H1 (cell line): ENCODE data around the gene PTPRJ. TPM values are rescaled to one million over a fixed set of nuclear protein-coding genes. Genes with fewer than 3 reads are reported as not detected.

Experiments
- CTCF ChIA-PET: fragments of 300-600 bp; sonication (Branson Sonifier 250); formaldehyde crosslinking; loops from one replicate; lab custom pipeline; 2021; ENCODE audit not compliant: partially characterized antibody; lab: Charles Lee
- POLR2A ChIA-PET: fragments of 300-600 bp; sonication (Branson Sonifier 250); formaldehyde crosslinking; loops from one replicate; lab custom pipeline; 2021; ENCODE audit warnings: inconsistent platforms; ENCODE audit not compliant: partially characterized antibody; lab: Charles Lee
- DNase-seq, 2 experiments: peaks; one replicate each; pipeline versions ENCODE4 v3.0.0 to v3.0.0-alpha.2; 2010 to 2022; ENCODE audit warnings: low spot score in 2 of 2, low read depth in 1 of 2, mixed read lengths in 1 of 2
- FAIRE-seq: peaks from 2 replicates; lab custom pipeline; 2011; peaks lifted over from hg19 to GRCh38; lab: Jason Lieb, UNC
- H2AFZ ChIP-seq: 2 replicates; pipeline ENCODE4 v1.8.1; 2012; ENCODE audit warnings: low read length, inconsistent platforms
- H2AK5ac ChIP-seq: 2 replicates; pipeline ENCODE4 v1.6.1; 2013; ENCODE audit warnings: low read depth, low read length
- H2BK120ac ChIP-seq: replicated peaks from 2 replicates; pipeline ENCODE3; 2013; ENCODE audit warnings: low read depth, low read length, inconsistent platforms
- H2BK12ac ChIP-seq: 2 replicates; pipeline ENCODE4 v1.6.1; 2013; ENCODE audit warnings: low read depth, low read length
- H2BK15ac ChIP-seq: 2 replicates; pipeline ENCODE4 v1.6.1; 2013; ENCODE audit warnings: low read length
- H2BK20ac ChIP-seq: 2 replicates; pipeline ENCODE4 v1.6.1; 2013; ENCODE audit warnings: low read length
- H2BK5ac ChIP-seq: 2 replicates; pipeline ENCODE4 v1.6.1; 2013; ENCODE audit warnings: low read depth, low read length
- H3K14ac ChIP-seq: 2 replicates; pipeline ENCODE4 v1.6.1; 2013; ENCODE audit warnings: inconsistent platforms; ENCODE audit not compliant: insufficient read length
- H3K18ac ChIP-seq: 2 replicates; pipeline ENCODE4 v1.6.1; 2013; ENCODE audit warnings: low read length; ENCODE audit errors: extremely low read depth
- H3K23ac ChIP-seq: 2 replicates; pipeline ENCODE4 v1.6.1; 2013; ENCODE audit warnings: inconsistent platforms; ENCODE audit not compliant: insufficient read length
- H3K23me2 ChIP-seq: 2 replicates; pipeline ENCODE4 v1.6.1; 2013; ENCODE audit warnings: low read depth, low read length
- H3K27ac ChIP-seq: 2 replicates; pipeline ENCODE4 v1.6.1; 2011; ENCODE audit warnings: low read depth, low read length, inconsistent platforms
- H3K27me3 ChIP-seq, 4 experiments: replicated peaks in 1 of 4; 1 replicate in 1 of 4; 2 replicates in 3 of 4; pipeline versions ENCODE4 v1.6.1 to v1.8.1; 2011 to 2013; ENCODE audit warnings: low read length in 3 of 4, mild to moderate bottlenecking in 3 of 4, inconsistent platforms in 2 of 4, mixed read lengths in 2 of 4, moderate library complexity in 1 of 4; ENCODE audit not compliant: control insufficient read depth in 3 of 4, insufficient read depth in 3 of 4; ENCODE audit errors: extremely low read depth in 1 of 4
- H3K36me3 ChIP-seq, 4 experiments: 2 replicates each; pipeline versions ENCODE4 v1.6.1 to v1.8.1; 2011 to 2013; ENCODE audit warnings: mild to moderate bottlenecking in 4 of 4, low read length in 3 of 4, moderate library complexity in 2 of 4, control low read depth in 1 of 4, inconsistent platforms in 1 of 4; ENCODE audit not compliant: insufficient read depth in 4 of 4, control insufficient read depth in 2 of 4
- H3K4ac ChIP-seq: replicated peaks from 2 replicates; pipeline ENCODE3; 2013; ENCODE audit warnings: low read length, low read depth, mixed read lengths, inconsistent platforms; ENCODE audit not compliant: insufficient read length
- H3K4me1 ChIP-seq, 4 experiments: replicated peaks in 1 of 4; 1 replicate in 1 of 4; 2 replicates in 3 of 4; pipeline versions ENCODE4 v1.6.1 to v1.8.1; 2011 to 2013; ENCODE audit warnings: low read length in 3 of 4, inconsistent platforms in 2 of 4, mixed read lengths in 1 of 4; ENCODE audit not compliant: insufficient read depth in 4 of 4, control insufficient read depth in 3 of 4
- H3K4me2 ChIP-seq, 2 experiments: 2 replicates each; pipeline versions ENCODE4 v1.6.1 to v1.8.1; 2011 to 2013; ENCODE audit warnings: low read depth in 2 of 2, low read length in 2 of 2, control low read depth in 1 of 2, inconsistent platforms in 1 of 2, mild to moderate bottlenecking in 1 of 2; ENCODE audit not compliant: insufficient read depth in 1 of 2
- H3K4me3 ChIP-seq, 4 experiments: fragments of 200-600, 300-600 bp in 1 of 4; sonication (generic), shearing (Covaris generic), sonication (Bioruptor Twin) in 1 of 4; 2 replicates each; pipeline versions ENCODE4 v1.5.1 to v1.8.1; 2011 to 2016; ENCODE audit warnings: low read length in 4 of 4, low read depth in 3 of 4, control low read depth in 2 of 4, inconsistent platforms in 2 of 4, mild to moderate bottlenecking in 2 of 4, mixed read lengths in 1 of 4, moderate library complexity in 1 of 4; ENCODE audit not compliant: insufficient read depth in 2 of 4; ENCODE audit errors: extremely low read depth in 1 of 4
- H3K56ac ChIP-seq: replicated peaks from 2 replicates; pipeline ENCODE3; 2013; ENCODE audit warnings: low read depth, mild to moderate bottlenecking, mixed read lengths, low read length, inconsistent platforms; ENCODE audit not compliant: insufficient read length
- H3K79me1 ChIP-seq: 2 replicates; pipeline ENCODE4 v1.6.1; 2013; ENCODE audit warnings: low read depth, low read length, control low read depth
- H3K79me2 ChIP-seq, 2 experiments: 2 replicates each; pipeline versions ENCODE4 v1.6.1 to v1.8.1; 2012 to 2013; ENCODE audit warnings: low read length in 2 of 2, mild to moderate bottlenecking in 2 of 2, inconsistent platforms in 1 of 2; ENCODE audit not compliant: insufficient read depth in 2 of 2, control insufficient read depth in 1 of 2
- H3K9ac ChIP-seq, 4 experiments: replicated peaks in 1 of 4; 1 replicate in 1 of 4; 2 replicates in 3 of 4; pipeline versions ENCODE4 v1.6.1 to v1.8.1; 2011 to 2013; ENCODE audit warnings: low read depth in 3 of 4, low read length in 3 of 4, control low read depth in 2 of 4, mild to moderate bottlenecking in 2 of 4, moderate library complexity in 2 of 4, inconsistent platforms in 1 of 4; ENCODE audit errors: extremely low read depth in 1 of 4
- H3K9me3 ChIP-seq, 2 experiments: 2 replicates each; pipeline versions ENCODE4 v1.6.1 to v1.8.1; 2012 to 2013; ENCODE audit warnings: mild to moderate bottlenecking in 2 of 2, moderate library complexity in 2 of 2, control low read depth in 1 of 2, inconsistent platforms in 1 of 2, low read depth in 1 of 2, low read length in 1 of 2, mixed read lengths in 1 of 2; ENCODE audit not compliant: insufficient read depth in 2 of 2
- H4K20me1 ChIP-seq, 2 experiments: replicated peaks in 1 of 2; 2 replicates each; pipeline versions ENCODE3 to v1.8.1; 2011 to 2013; ENCODE audit warnings: inconsistent platforms in 2 of 2, low read length in 2 of 2, mild to moderate bottlenecking in 1 of 2; ENCODE audit not compliant: insufficient read depth in 2 of 2, control insufficient read depth in 1 of 2
- H4K5ac ChIP-seq: 2 replicates; pipeline ENCODE4 v1.6.1; 2013; ENCODE audit warnings: low read length, low read depth, mixed read lengths, inconsistent platforms; ENCODE audit not compliant: insufficient read length
- H4K8ac ChIP-seq: 2 replicates; pipeline ENCODE4 v1.8.0; 2013; ENCODE audit warnings: mild to moderate bottlenecking, moderate library complexity, low read length, inconsistent platforms; ENCODE audit not compliant: insufficient read depth; ENCODE audit errors: extremely low read depth
- H4K91ac ChIP-seq: replicated peaks from 2 replicates; pipeline ENCODE3; 2013; ENCODE audit warnings: low read length, mixed read lengths, inconsistent platforms; ENCODE audit not compliant: insufficient read length
- ATF3 ChIP-seq: IDR thresholded peaks from 2 replicates; pipeline ENCODE4 v1.6.1; 2011; ENCODE audit warnings: low read depth, mild to moderate bottlenecking, low read length; ENCODE audit not compliant: insufficient read depth
- CHD1 ChIP-seq: IDR thresholded peaks from 2 replicates; pipeline ENCODE4 v1.6.1; 2012; ENCODE audit warnings: low read depth, low read length, improper control_type of control experiment
- CHD2 ChIP-seq: IDR thresholded peaks from 2 replicates; pipeline ENCODE4 v1.6.1; 2012; ENCODE audit warnings: low read length, improper control_type of control experiment
- E2F6 ChIP-seq: IDR thresholded peaks from 2 replicates; pipeline ENCODE4 v1.6.1; 2012; ENCODE audit warnings: inconsistent platforms
- FOSL1 ChIP-seq: IDR thresholded peaks from 2 replicates; pipeline ENCODE4 v1.6.1; 2011; ENCODE audit warnings: mild to moderate bottlenecking, low read depth, low read length, moderate library complexity; ENCODE audit not compliant: insufficient read depth
- NRF1 ChIP-seq: IDR thresholded peaks from 2 replicates; pipeline ENCODE4 v1.6.1; 2011; ENCODE audit warnings: mild to moderate bottlenecking, low read depth, low read length, improper control_type of control experiment
- POLR2A ChIP-seq, 2 experiments: IDR thresholded peaks; 1 replicate in 1 of 2; 2 replicates in 1 of 2; pipeline ENCODE4 v1.6.1; 2011; ENCODE audit warnings: low read depth in 2 of 2, low read length in 2 of 2, mild to moderate bottlenecking in 2 of 2; ENCODE audit errors: control extremely low read depth in 1 of 2
- POU5F1 ChIP-seq: IDR thresholded peaks from 2 replicates; pipeline ENCODE4 v1.6.1; 2011; ENCODE audit warnings: low read depth, mild to moderate bottlenecking, low read length, moderate library complexity
- SAP30 ChIP-seq: fragments of 300-600 bp; sonication (generic); IDR thresholded peaks from 2 replicates; pipeline ENCODE4 v1.7.1; 2012; ENCODE audit warnings: low read length, moderate library complexity, mild to moderate bottlenecking, inconsistent platforms; ENCODE audit not compliant: insufficient read depth, insufficient replicate concordance
- SRF ChIP-seq: IDR thresholded peaks from 2 replicates; pipeline ENCODE4 v1.6.1; 2011; ENCODE audit warnings: mild to moderate bottlenecking, low read depth, low read length, moderate library complexity
- SUZ12 ChIP-seq: fragments of 200-600 bp; sonication (generic); IDR thresholded peaks from 2 replicates; pipeline ENCODE4 v1.6.1; 2012; ENCODE audit warnings: mild to moderate bottlenecking, inconsistent platforms, low read length, moderate library complexity, mixed read lengths
- TBP ChIP-seq: IDR thresholded peaks from 2 replicates; pipeline ENCODE4 v1.6.1; 2011; ENCODE audit warnings: low read depth, low read length, improper control_type of control experiment
- YY1 ChIP-seq: IDR thresholded peaks from 2 replicates; pipeline ENCODE4 v1.6.1; 2011; ENCODE audit warnings: low read depth, mild to moderate bottlenecking, low read length
- WGBS, 2 experiments: shearing (Covaris generic) in 1 of 2; methylation state at CpG; one replicate each; pipeline versions ENCODE4 v1.1.6 to v1.1.7; 2013 to 2015; ENCODE audit warnings: low lambda C conversion rate in 2 of 2, mixed read lengths in 2 of 2, inconsistent platforms in 1 of 2, low coverage in 1 of 2, missing lambda C conversion rate in 1 of 2; ENCODE audit not compliant: insufficient replicate concordance in 2 of 2, insufficient coverage in 1 of 2, insufficient read length in 1 of 2; ENCODE audit errors: extremely low coverage in 1 of 2, missing lambda C conversion rate in 1 of 2; 5-methylcytosine and 5-hydroxymethylcytosine counted together
- polyA plus RNA-seq, 7 experiments: library from polyadenylated mRNA; depleted of rRNA in 3 of 7; stranded (reverse) in 5 of 7; unstranded in 2 of 7; fragments of >200 nt in 5 of 7; fragments of 200-250 nt in 2 of 7; gene quantifications; 1 replicate in 5 of 7; 2 replicates in 1 of 7; 4 replicates in 1 of 7; pipeline versions ENCODE4 v1.2.1 to v1.2.3, GENCODE V29; 2011 to 2013; ENCODE audit warnings: missing spikeins in 2 of 7, mixed read lengths in 2 of 7
- total RNA-seq: library from RNA; stranded (reverse); fragmentation: NEBNext Ultra II Directional; extraction: Animal tissue kit (Norgen Biotek cat#: 25700); gene quantifications from 2 replicates; pipeline ENCODE4 v1.2.1, GENCODE V29; 2021

PTPRJ gene
- total and polyA plus RNA-seq, 2 of the 8 experiments (the other 6 are each of a cell fraction or from before 2014, with no cell fraction given), result 4.4 to 22.6 TPM

- Histone ChIP-seq H3K23ac (no peak overlapping the region), H3K4me3 (no peak overlapping the region), H3K79me1 (peaks cover 11% of the 10 kb centered on the region), H2BK12ac (no peak overlapping the region), H4K91ac (no peak overlapping the region), H3K4me2 (no peak overlapping the region), H3K9ac (no peak overlapping the region), H2BK20ac (no peak overlapping the region), H3K23me2 (no peaks in the 10 kb centered on the region), H3K79me2 (peaks cover 3 to 32% of the 10 kb centered on the region in 2 experiments; a peak in 3 of 4 replicates), H3K36me3 (no peaks in the 10 kb centered on the region), H2BK15ac (no peak overlapping the region), H3K56ac (no peak overlapping the region), H4K8ac (0 out of 2 replicates have a peak overlapping the region, but pooled peaks have one; percentile 4), H3K4ac (no peak overlapping the region), H2BK5ac (no peak overlapping the region), H3K4me1 (peaks cover 4 to 17% (median 8%) of the 10 kb centered on the region in 4 experiments), H2BK120ac (no peak overlapping the region), H3K9me3 (no peaks in the 10 kb centered on the region), H3K27ac (no peak overlapping the region), H2AK5ac (no peak overlapping the region), H3K14ac (no peak overlapping the region), H2AFZ (no peak overlapping the region), H4K5ac (no peak overlapping the region), H4K20me1 (no peaks in the 10 kb centered on the region), H3K18ac (no peak overlapping the region), H3K27me3 (no peaks in the 10 kb centered on the region)
- POLR2A ChIA-PET, result interaction anchor here (1.6 kb wide), 1 partner anchor 9 kb away, joined by 3 read pairs; no protein-coding TSS in a partner anchor
- DNase-seq (no peak), FAIRE-seq (no peak)
- WGBS, 2 experiments, result 71% methylated on average over 4 of the region's 4 CpGs; no CpG with 5 or more reads in 1 of the 2 experiments
- CTCF ChIA-PET, result interaction anchor here (0.6 kb wide), 1 partner anchor 63 kb away, joined by 3 read pairs; no protein-coding TSS in a partner anchor
- no peak for TF ChIP-seq YY1
- no peak for TF ChIP-seq CHD2
- no peak for TF ChIP-seq POLR2A (IDR thresholded peaks at IDR 0.05; ENCODE audit: control extremely low read depth in 1 of 2, low read depth in 2 of 2, low read length in 2 of 2)
- no peak for TF ChIP-seq FOSL1
- no peak for TF ChIP-seq SRF
- TF ChIP-seq SAP30, result no peak
- no peak for TF ChIP-seq ATF3
- no peak for TF ChIP-seq NRF1
- TF ChIP-seq E2F6, result no peak
- TF ChIP-seq SUZ12, result no peak
- no peak for TF ChIP-seq POU5F1
- no peak for TF ChIP-seq TBP
- TF ChIP-seq CHD1, result no peak
Measured at GRCh38 chr11:48005831-48006270, 25.5 kb downstream of the PTPRJ start.
